ENCODE results near the gene IMMP2L.

The IMMP2L gene

DNA sequence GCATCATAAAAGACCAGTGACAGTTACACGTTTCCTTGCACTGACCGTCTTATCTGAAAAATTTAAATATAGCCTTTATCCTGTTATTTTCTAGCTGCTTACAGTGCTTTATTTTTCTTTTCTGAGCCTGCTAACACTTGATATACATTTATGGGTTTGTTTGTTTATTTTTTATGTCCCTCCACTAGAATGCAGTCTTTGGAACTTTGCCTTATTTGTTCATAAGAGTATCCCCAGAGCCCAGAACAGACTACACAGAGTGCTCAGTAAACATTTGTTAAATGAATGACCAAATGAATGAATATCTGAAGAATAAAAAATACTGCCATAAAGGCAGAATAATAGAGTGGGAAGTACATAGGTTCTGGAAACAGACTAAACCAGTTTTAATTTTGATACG lies 673.7 kb downstream of the IMMP2L start:
- H3K27me3 ChIP-seq (ENCODE audit: insufficient read depth, poor library complexity, severe bottlenecking): no peaks in the 10 kb centered on the region
- H3K36me3 ChIP-seq (ENCODE audit: low read depth): no peaks in the 10 kb centered on the region
- no peak overlapping the region for H3K4me3 ChIP-seq (ENCODE audit: severe bottlenecking)
- H3K4me1 ChIP-seq (ENCODE audit: insufficient read depth, poor library complexity, severe bottlenecking): no peaks in the 10 kb centered on the region
- no peak overlapping the region for H3K27ac ChIP-seq (ENCODE audit: poor library complexity, severe bottlenecking)
- no peaks in the 10 kb centered on the region for H3K9me3 ChIP-seq (ENCODE audit: severe bottlenecking)
- TF ChIP-seq, protein P1, sequence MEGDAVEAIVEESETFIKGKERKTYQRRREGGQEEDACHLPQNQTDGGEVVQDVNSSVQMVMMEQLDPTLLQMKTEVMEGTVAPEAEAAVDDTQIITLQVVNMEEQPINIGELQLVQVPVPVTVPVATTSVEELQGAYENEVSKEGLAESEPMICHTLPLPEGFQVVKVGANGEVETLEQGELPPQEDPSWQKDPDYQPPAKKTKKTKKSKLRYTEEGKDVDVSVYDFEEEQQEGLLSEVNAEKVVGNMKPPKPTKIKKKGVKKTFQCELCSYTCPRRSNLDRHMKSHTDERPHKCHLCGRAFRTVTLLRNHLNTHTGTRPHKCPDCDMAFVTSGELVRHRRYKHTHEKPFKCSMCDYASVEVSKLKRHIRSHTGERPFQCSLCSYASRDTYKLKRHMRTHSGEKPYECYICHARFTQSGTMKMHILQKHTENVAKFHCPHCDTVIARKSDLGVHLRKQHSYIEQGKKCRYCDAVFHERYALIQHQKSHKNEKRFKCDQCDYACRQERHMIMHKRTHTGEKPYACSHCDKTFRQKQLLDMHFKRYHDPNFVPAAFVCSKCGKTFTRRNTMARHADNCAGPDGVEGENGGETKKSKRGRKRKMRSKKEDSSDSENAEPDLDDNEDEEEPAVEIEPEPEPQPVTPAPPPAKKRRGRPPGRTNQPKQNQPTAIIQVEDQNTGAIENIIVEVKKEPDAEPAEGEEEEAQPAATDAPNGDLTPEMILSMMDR (IDR thresholded peaks at IDR 0.05; ENCODE audit: poor library complexity, severe bottlenecking): no peak
- no peak for DNase-seq (ENCODE audit: low spot score)
- ATAC-seq (ENCODE audit: low read depth): no peak

DNA sequence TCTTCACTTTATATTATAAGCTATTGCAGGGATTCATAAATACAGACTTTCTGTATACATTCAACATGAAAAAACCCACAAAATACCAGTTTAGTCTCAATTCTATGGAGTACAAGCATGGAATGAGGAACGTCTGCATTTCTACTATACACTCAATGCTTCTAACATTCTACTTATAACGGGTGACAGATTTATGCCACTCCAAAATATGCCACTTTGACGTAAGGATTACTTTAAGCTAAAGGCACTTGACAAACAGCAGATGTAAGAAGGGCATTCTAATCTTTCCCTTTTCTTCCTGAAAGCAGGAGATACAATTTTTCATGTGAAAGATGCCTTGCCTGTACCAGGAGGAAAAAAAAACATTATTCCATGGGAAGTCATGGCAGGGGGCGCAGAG lies 676.8 kb downstream of the IMMP2L start:
- Histone ChIP-seq H3K9me3 (ENCODE audit: severe bottlenecking) (no peaks in the 10 kb centered on the region), H3K4me3 (ENCODE audit: severe bottlenecking) (no peak overlapping the region), H3K27ac (ENCODE audit: poor library complexity, severe bottlenecking) (no peak overlapping the region), H3K27me3 (ENCODE audit: insufficient read depth, poor library complexity, severe bottlenecking) (no peaks in the 10 kb centered on the region), H3K4me1 (ENCODE audit: insufficient read depth, poor library complexity, severe bottlenecking) (no peaks in the 10 kb centered on the region), H3K36me3 (ENCODE audit: low read depth) (no peaks in the 10 kb centered on the region)
- DNase-seq (ENCODE audit: low spot score): no peak
- ATAC-seq (ENCODE audit: low read depth): no peak
- TF ChIP-seq, protein P1 (IDR thresholded peaks at IDR 0.05; ENCODE audit: poor library complexity, severe bottlenecking): no peak

DNA sequence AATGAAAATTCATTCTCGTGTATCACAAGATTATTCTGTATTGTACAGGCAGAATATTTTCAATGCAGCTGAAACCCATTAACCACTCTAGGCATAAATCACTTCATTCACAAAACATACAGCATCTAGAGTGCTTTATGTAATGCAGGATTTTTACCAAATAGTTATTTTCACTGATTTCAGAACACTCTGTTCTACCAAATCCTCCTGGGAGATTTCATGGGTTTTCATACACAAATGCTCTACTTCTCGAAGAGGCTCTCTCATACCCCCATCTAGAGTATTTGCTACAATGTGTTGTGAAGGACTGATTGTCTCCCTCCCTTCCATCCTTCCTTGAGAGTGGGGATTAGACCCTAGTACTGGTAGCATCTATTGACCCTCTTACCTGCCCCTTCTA lies 680.6 kb downstream of the IMMP2L start:
- ATAC-seq (ENCODE audit: low read depth) (no peak), DNase-seq (ENCODE audit: low spot score) (no peak)
- no peaks in the 10 kb centered on the region for H3K27me3 ChIP-seq (ENCODE audit: insufficient read depth, poor library complexity, severe bottlenecking)
- no peak overlapping the region for H3K27ac ChIP-seq (ENCODE audit: poor library complexity, severe bottlenecking)
- no peak overlapping the region for H3K4me3 ChIP-seq (ENCODE audit: severe bottlenecking)
- no peaks in the 10 kb centered on the region for H3K4me1 ChIP-seq (ENCODE audit: insufficient read depth, poor library complexity, severe bottlenecking)
- TF ChIP-seq, protein P1 (IDR thresholded peaks at IDR 0.05; ENCODE audit: poor library complexity, severe bottlenecking): no peak
- H3K36me3 ChIP-seq (ENCODE audit: low read depth): no peaks in the 10 kb centered on the region
- H3K9me3 ChIP-seq (ENCODE audit: severe bottlenecking): no peaks in the 10 kb centered on the region

DNA sequence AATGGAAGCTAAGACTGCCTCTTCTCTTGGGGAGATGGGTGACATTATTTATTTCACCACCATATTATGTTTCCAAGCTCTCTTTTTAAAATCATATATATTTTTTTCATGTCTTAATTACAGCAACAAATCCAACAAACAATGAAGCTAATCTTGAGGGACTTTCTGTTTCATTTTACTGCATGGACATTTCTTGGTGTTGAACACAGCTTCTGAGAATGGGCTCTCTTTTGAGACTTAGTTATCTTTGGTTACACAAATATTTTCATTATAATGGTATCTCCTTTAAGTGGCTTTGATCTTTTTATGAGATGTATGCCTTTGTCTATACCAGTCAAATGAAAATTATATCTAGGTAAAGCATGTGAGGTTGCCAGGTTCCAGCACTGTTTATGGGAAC lies 681.3 kb downstream of the IMMP2L start:
- no peaks in the 10 kb centered on the region for H3K9me3 ChIP-seq (ENCODE audit: severe bottlenecking)
- H3K36me3 ChIP-seq (ENCODE audit: low read depth): no peaks in the 10 kb centered on the region
- ATAC-seq (ENCODE audit: low read depth) (no peak), DNase-seq (ENCODE audit: low spot score) (no peak)
- no peaks in the 10 kb centered on the region for H3K27me3 ChIP-seq (ENCODE audit: insufficient read depth, poor library complexity, severe bottlenecking)
- H3K27ac ChIP-seq (ENCODE audit: poor library complexity, severe bottlenecking): no peak overlapping the region
- TF ChIP-seq, protein P1 (IDR thresholded peaks at IDR 0.05; ENCODE audit: poor library complexity, severe bottlenecking): no peak
- H3K4me3 ChIP-seq (ENCODE audit: severe bottlenecking): no peak overlapping the region
- H3K4me1 ChIP-seq (ENCODE audit: insufficient read depth, poor library complexity, severe bottlenecking): no peaks in the 10 kb centered on the region

DNA sequence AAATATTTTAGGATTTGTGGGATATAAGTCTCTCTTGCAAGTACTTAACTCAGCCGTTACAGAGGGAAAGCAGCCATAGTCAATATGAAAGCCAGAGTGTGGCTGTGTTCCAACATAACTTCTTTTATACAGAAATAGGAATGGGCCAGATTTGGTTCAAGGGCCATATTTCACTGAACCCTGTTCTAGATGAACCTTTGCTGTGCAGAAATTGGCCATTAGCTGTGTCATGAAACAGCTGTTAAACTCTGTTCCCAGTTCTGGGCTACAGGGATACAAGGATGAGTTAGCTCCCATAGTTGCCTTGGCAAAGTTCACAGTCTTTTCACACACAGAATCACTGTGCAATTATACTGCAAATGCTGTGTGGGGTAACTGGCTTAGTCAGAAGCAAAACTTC lies 685.3 kb downstream of the IMMP2L start:
- no peak overlapping the region for H3K27ac ChIP-seq (ENCODE audit: poor library complexity, severe bottlenecking)
- no peaks in the 10 kb centered on the region for H3K36me3 ChIP-seq (ENCODE audit: low read depth)
- no peak overlapping the region for H3K4me3 ChIP-seq (ENCODE audit: severe bottlenecking)
- H3K27me3 ChIP-seq (ENCODE audit: insufficient read depth, poor library complexity, severe bottlenecking): no peaks in the 10 kb centered on the region
- H3K9me3 ChIP-seq (ENCODE audit: severe bottlenecking): no peaks in the 10 kb centered on the region
- H3K4me1 ChIP-seq (ENCODE audit: insufficient read depth, poor library complexity, severe bottlenecking): no peaks in the 10 kb centered on the region
- DNase-seq (ENCODE audit: low spot score) (no peak), ATAC-seq (ENCODE audit: low read depth) (no peak)
- TF ChIP-seq, protein P1 (IDR thresholded peaks at IDR 0.05; ENCODE audit: poor library complexity, severe bottlenecking): no peak

Data from RWPE2 (cell line).